ENCODE results near the gene XYLT1. TPM values are rescaled to one million over a fixed set of nuclear protein-coding genes. Genes with fewer than 3 reads are reported as not detected.

XYLT1 gene
- polyA plus RNA-seq, 1 donor from 2014 or later, result 3.3 TPM

DNA sequence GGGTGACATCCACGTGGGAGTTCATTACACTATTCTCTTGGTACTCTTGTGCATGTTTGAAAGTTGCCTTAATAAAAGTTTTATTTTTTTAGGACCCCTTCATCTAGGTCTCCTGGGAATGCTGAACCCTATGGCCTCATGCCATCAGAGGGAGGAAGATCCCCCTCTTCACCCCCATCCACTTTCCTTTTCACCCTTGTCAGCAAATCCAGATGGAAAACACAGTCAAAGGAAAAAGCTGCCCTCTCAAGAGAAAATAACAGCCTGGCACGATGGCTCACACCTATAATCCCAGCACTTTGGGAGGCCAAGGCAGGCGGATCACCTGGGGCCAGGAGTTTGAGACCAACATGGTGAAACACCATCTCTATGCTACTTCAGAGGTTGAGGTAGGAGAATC, 274.2 kb downstream of the XYLT1 start:
- H3K9ac ChIP-seq (ENCODE audit: low read length), result no peak overlapping the region
- no peak overlapping the region for H3K27ac ChIP-seq (ENCODE audit: low read length)
- no peak overlapping the region for H3K4me3 ChIP-seq (ENCODE audit: low read length)
- no peaks in the 10 kb centered on the region for H3K9me3 ChIP-seq (ENCODE audit: low read length)
- H2AFZ ChIP-seq (ENCODE audit: low read depth, low read length), result no peak overlapping the region
- H4K20me1 ChIP-seq (ENCODE audit: insufficient read depth), result no peaks in the 10 kb centered on the region
- H3K27me3 ChIP-seq (ENCODE audit: insufficient read depth, low read depth, low read length), result no peaks in the 10 kb centered on the region
- no peaks in the 10 kb centered on the region for H3F3A ChIP-seq (ENCODE audit: insufficient read depth, low read length, poor library complexity, severe bottlenecking)
- H3K36me3 ChIP-seq (ENCODE audit: insufficient read depth, low read length), result peaks cover 7% of the 10 kb centered on the region
- TF ChIP-seq MXI1 (conservative IDR thresholded peaks at IDR 0.05; ENCODE audit: poor library complexity, severe bottlenecking) (no peak), EZH2 (IDR thresholded peaks at IDR 0.05; ENCODE audit: borderline replicate concordance, insufficient read depth, low read length, poor library complexity, severe bottlenecking) (no peak), TAF1 (IDR thresholded peaks at IDR 0.05; ENCODE audit: low read depth) (no peak), EP300 (conservative IDR thresholded peaks at IDR 0.05; ENCODE audit: poor library complexity, severe bottlenecking) (no peak), SMC3 (conservative IDR thresholded peaks at IDR 0.05; ENCODE audit: poor library complexity) (no peak), POLR2AphosphoS5 (IDR thresholded peaks at IDR 0.05) (no peak), RAD21 (conservative IDR thresholded peaks at IDR 0.05) (no peak)
- TF ChIP-seq, protein P1, sequence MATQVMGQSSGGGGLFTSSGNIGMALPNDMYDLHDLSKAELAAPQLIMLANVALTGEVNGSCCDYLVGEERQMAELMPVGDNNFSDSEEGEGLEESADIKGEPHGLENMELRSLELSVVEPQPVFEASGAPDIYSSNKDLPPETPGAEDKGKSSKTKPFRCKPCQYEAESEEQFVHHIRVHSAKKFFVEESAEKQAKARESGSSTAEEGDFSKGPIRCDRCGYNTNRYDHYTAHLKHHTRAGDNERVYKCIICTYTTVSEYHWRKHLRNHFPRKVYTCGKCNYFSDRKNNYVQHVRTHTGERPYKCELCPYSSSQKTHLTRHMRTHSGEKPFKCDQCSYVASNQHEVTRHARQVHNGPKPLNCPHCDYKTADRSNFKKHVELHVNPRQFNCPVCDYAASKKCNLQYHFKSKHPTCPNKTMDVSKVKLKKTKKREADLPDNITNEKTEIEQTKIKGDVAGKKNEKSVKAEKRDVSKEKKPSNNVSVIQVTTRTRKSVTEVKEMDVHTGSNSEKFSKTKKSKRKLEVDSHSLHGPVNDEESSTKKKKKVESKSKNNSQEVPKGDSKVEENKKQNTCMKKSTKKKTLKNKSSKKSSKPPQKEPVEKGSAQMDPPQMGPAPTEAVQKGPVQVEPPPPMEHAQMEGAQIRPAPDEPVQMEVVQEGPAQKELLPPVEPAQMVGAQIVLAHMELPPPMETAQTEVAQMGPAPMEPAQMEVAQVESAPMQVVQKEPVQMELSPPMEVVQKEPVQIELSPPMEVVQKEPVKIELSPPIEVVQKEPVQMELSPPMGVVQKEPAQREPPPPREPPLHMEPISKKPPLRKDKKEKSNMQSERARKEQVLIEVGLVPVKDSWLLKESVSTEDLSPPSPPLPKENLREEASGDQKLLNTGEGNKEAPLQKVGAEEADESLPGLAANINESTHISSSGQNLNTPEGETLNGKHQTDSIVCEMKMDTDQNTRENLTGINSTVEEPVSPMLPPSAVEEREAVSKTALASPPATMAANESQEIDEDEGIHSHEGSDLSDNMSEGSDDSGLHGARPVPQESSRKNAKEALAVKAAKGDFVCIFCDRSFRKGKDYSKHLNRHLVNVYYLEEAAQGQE (IDR thresholded peaks at IDR 0.05; ENCODE audit: borderline replicate concordance), result no peak
- TF ChIP-seq, protein P2, sequence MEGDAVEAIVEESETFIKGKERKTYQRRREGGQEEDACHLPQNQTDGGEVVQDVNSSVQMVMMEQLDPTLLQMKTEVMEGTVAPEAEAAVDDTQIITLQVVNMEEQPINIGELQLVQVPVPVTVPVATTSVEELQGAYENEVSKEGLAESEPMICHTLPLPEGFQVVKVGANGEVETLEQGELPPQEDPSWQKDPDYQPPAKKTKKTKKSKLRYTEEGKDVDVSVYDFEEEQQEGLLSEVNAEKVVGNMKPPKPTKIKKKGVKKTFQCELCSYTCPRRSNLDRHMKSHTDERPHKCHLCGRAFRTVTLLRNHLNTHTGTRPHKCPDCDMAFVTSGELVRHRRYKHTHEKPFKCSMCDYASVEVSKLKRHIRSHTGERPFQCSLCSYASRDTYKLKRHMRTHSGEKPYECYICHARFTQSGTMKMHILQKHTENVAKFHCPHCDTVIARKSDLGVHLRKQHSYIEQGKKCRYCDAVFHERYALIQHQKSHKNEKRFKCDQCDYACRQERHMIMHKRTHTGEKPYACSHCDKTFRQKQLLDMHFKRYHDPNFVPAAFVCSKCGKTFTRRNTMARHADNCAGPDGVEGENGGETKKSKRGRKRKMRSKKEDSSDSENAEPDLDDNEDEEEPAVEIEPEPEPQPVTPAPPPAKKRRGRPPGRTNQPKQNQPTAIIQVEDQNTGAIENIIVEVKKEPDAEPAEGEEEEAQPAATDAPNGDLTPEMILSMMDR (IDR thresholded peaks at IDR 0.05; ENCODE audit: poor library complexity, severe bottlenecking), result no peak
- no peaks in the 10 kb centered on the region for H3K9me2 ChIP-seq (ENCODE audit: insufficient read depth, low read length)
- no peaks in the 10 kb centered on the region for H3K79me2 ChIP-seq (replicated peaks; ENCODE audit: insufficient read depth, low read length)
- no peak overlapping the region for H3K4me2 ChIP-seq (ENCODE audit: low read length)

DNA sequence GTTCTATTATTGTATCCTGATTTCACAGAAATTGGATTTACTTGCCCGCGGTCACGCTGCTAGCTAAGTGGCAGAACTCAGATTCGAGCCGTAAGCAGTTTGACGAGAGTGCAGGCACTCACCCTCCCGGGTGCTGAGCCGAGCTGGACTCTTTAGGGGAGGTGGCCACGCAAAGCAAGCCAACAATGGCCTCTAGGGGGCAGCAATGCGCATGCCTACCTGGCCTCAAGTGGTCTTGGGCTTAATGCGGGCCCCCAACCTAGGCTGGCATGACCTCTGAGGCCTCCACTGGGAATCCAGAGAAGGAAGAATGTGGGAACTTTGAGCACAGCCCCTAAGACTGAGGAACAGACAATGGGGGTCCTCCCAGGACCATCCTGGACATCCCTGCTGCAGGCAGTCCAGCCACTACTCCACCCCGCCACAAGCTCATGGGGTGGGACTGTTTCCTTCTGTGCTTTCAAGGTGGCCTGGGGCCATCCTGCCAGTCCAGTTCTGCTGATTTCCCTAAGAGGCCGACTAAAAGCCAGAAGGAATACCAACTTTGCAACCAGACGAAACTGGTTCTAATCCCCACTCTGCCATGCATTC, 276.5 kb downstream of the XYLT1 start:
- H3K79me2 ChIP-seq (replicated peaks; ENCODE audit: insufficient read depth, low read length), result no peaks in the 10 kb centered on the region
- H2AFZ ChIP-seq (ENCODE audit: low read depth, low read length), result no peak overlapping the region
- no peaks in the 10 kb centered on the region for H4K20me1 ChIP-seq (ENCODE audit: insufficient read depth)
- H3K36me3 ChIP-seq (ENCODE audit: insufficient read depth, low read length), result peaks cover 7% of the 10 kb centered on the region
- no peaks in the 10 kb centered on the region for H3K9me2 ChIP-seq (ENCODE audit: insufficient read depth, low read length)
- no peak overlapping the region for H3K27ac ChIP-seq (ENCODE audit: low read length)
- no peak overlapping the region for H3K9ac ChIP-seq (ENCODE audit: low read length)
- H3K27me3 ChIP-seq (ENCODE audit: insufficient read depth, low read depth, low read length), result no peaks in the 10 kb centered on the region
- no peak overlapping the region for H3K4me2 ChIP-seq (ENCODE audit: low read length)
- H3K9me3 ChIP-seq (ENCODE audit: low read length), result no peaks in the 10 kb centered on the region
- H3F3A ChIP-seq (ENCODE audit: insufficient read depth, low read length, poor library complexity, severe bottlenecking), result no peaks in the 10 kb centered on the region
- TF ChIP-seq, protein P2 (IDR thresholded peaks at IDR 0.05; ENCODE audit: poor library complexity, severe bottlenecking), result peak; percentile 24
- TF ChIP-seq MXI1 (conservative IDR thresholded peaks at IDR 0.05; ENCODE audit: poor library complexity, severe bottlenecking), result no peak
- H3K4me3 ChIP-seq (ENCODE audit: low read length), result no peak overlapping the region
